Ovary (tissue), 3 donors: Measurements from ENCODE around the gene DDTL.
"Not testable (repeated sequence)": the region's sequence is repeated elsewhere in the genome, so short reads cannot be mapped to it uniquely, and the experiment has no call there.

Experiments
- CTCF ChIP-seq, 3 donors: fragments of 450-650 bp in 2 of 3; fragments of 200-600 bp in 1 of 3; IDR thresholded peaks; one replicate each; pipeline versions ENCODE4 v1.5.1 to v1.8.0; 2016 to 2022; ENCODE audit warnings: antibody characterized with exemption in 3 of 3, mild to moderate bottlenecking in 1 of 3
- POLR2A ChIP-seq: fragments of 450-650 bp; IDR thresholded peaks from one replicate; pipeline ENCODE4 v1.6.1; 2017; ENCODE audit warnings: antibody characterized with exemption, mild to moderate bottlenecking, moderate library complexity
- donor health status: DM: no; HTN: no; CAD: no.

- TF ChIP-seq POLR2A; CTCF (IDR thresholded peaks at IDR 0.05): not testable (repeated sequence)
Observed at GRCh38 chr22:23920267-23920611, 46.4 kb upstream of the DDTL start.
